AG04450 (cell line): ENCODE data around the gene GRIA4. TPM values are rescaled to one million over a fixed set of nuclear protein-coding genes. Genes with fewer than 3 reads are reported as not detected.

ENCODE experiments used
- CTCF ChIA-PET: fragments of 300-600, 350-600 bp; formaldehyde crosslinking; extraction: SDS; loops from one replicate; lab custom pipeline; 2022; ENCODE audit warnings: antibody characterized with exemption, inconsistent platforms; lab: Charles Lee
- POLR2A ChIA-PET: fragments of 350-600 bp; formaldehyde crosslinking; extraction: SDS; loops from one replicate; lab custom pipeline; 2021; ENCODE audit warnings: antibody characterized with exemption, inconsistent platforms; lab: Yijun Ruan, JAX
- DNase-seq: peaks from one replicate; pipeline ENCODE4 v3.0.0-alpha.2; 2011; ENCODE audit warnings: low read depth, low spot score
- H3K27ac ChIP-seq: one replicate; pipeline ENCODE4 v1.5.1; 2012; ENCODE audit warnings: low read depth, low read length, control low read depth
- H3K27me3 ChIP-seq: one replicate; pipeline ENCODE4 v1.6.0; 2012; ENCODE audit warnings: low read length; ENCODE audit not compliant: control insufficient read depth, insufficient read depth
- H3K4me3 ChIP-seq: 2 replicates; pipeline ENCODE4 v1.5.1; 2011; ENCODE audit warnings: mild to moderate bottlenecking, low read depth, low read length, control low read depth
- H3K9me3 ChIP-seq: 2 replicates; pipeline ENCODE4 v1.5.1; 2012; ENCODE audit warnings: low read length; ENCODE audit not compliant: control insufficient read depth, insufficient read depth
- CTCF ChIP-seq: IDR thresholded peaks from 2 replicates; pipeline ENCODE4 v1.5.1; 2011; ENCODE audit warnings: low read depth, low read length, control low read depth, inconsistent platforms
- polyA plus RNA-seq: library from polyadenylated mRNA; depleted of rRNA; stranded (reverse); fragments of >200 nt; gene quantifications from 2 replicates; pipeline ENCODE4 v1.2.3, GENCODE V29; 2011

Gene GRIA4
- polyA plus RNA-seq, 1 experiment, result 0.64 TPM

- TF ChIP-seq CTCF, result no peak
- ChIA-PET CTCF (interaction anchor here (0.6 kb wide), 1 partner anchor 225 kb away, joined by 3 read pairs; no protein-coding TSS in a partner anchor), POLR2A (no interaction called here)
- DNase-seq, result no peak
- Histone ChIP-seq H3K9me3 (no peaks in the 10 kb centered on the region), H3K27ac (no peak overlapping the region), H3K27me3 (no peaks in the 10 kb centered on the region), H3K4me3 (no peak overlapping the region)
Observed at GRCh38 chr11:105582497-105582896, 27.4 kb upstream of the GRIA4 start.

GRCh38 chr11:105588001-105588400 lies 21.9 kb upstream of the GRIA4 start:
- H3K9me3 ChIP-seq, result no peaks in the 10 kb centered on the region
- H3K4me3 ChIP-seq, result no peak overlapping the region
- no peaks in the 10 kb centered on the region for H3K27me3 ChIP-seq
- ChIA-PET CTCF (no interaction called here), POLR2A (no interaction called here)
- peak; percentile 44 for DNase-seq
- no peak for TF ChIP-seq CTCF
- no peak overlapping the region for H3K27ac ChIP-seq

- ChIA-PET POLR2A (no interaction called here), CTCF (no interaction called here)
- no peak overlapping the region for H3K4me3 ChIP-seq
- DNase-seq, result no peak
- H3K27me3 ChIP-seq, result no peaks in the 10 kb centered on the region
- H3K27ac ChIP-seq, result no peak overlapping the region
- no peak for TF ChIP-seq CTCF
- no peaks in the 10 kb centered on the region for H3K9me3 ChIP-seq
Observed at GRCh38 chr11:105589346-105589745, 20.5 kb upstream of the GRIA4 start.

- no peak for TF ChIP-seq CTCF
- H3K27ac ChIP-seq, result no peak overlapping the region
- no peaks in the 10 kb centered on the region for H3K9me3 ChIP-seq
- no peak overlapping the region for H3K4me3 ChIP-seq
- DNase-seq, result no peak
- ChIA-PET CTCF (no interaction called here), POLR2A (no interaction called here)
- H3K27me3 ChIP-seq, result no peaks in the 10 kb centered on the region
Observed at GRCh38 chr11:105592035-105592434, 17.8 kb upstream of the GRIA4 start.

- Histone ChIP-seq H3K27ac (no peak overlapping the region), H3K4me3 (no peak overlapping the region), H3K27me3 (no peaks in the 10 kb centered on the region), H3K9me3 (no peaks in the 10 kb centered on the region)
- POLR2A ChIA-PET, result no interaction called here
- TF ChIP-seq CTCF, result no peak
- CTCF ChIA-PET, result no interaction called here
- DNase-seq, result no peak
Observed at GRCh38 chr11:105598371-105598770, 11.5 kb upstream of the GRIA4 start.
